Astrocyte (in vitro differentiated cells and primary cell): ENCODE data around the gene PPP1R12B. TPM values are rescaled to one million over a fixed set of nuclear protein-coding genes. Genes with fewer than 3 reads are reported as not detected.
"Not testable (repeated sequence)": the region's sequence is repeated elsewhere in the genome, so short reads cannot be mapped to it uniquely, and the experiment has no call there.

Experiments used
- DNase-seq: peaks from one replicate; pipeline ENCODE4 v3.0.0-alpha.2; 2010; ENCODE audit warnings: low read depth
- FAIRE-seq: peaks from 2 replicates; lab custom pipeline; 2011; peaks lifted over from hg19 to GRCh38; lab: Jason Lieb, UNC
- H2AFZ ChIP-seq: 2 replicates; pipeline ENCODE4 v1.6.0; 2012; ENCODE audit warnings: low read depth, low read length, inconsistent platforms
- H3K27ac ChIP-seq: 2 replicates; pipeline ENCODE4 v1.5.1; 2011; ENCODE audit warnings: low read depth, low read length, inconsistent platforms
- H3K27me3 ChIP-seq: 2 replicates; pipeline ENCODE4 v1.6.0; 2011; ENCODE audit warnings: low read length, inconsistent platforms; ENCODE audit not compliant: insufficient read depth
- H3K36me3 ChIP-seq: 2 replicates; pipeline ENCODE4 v1.5.1; 2011; ENCODE audit warnings: low read length, inconsistent platforms; ENCODE audit not compliant: insufficient read depth
- H3K4me1 ChIP-seq: 2 replicates; pipeline ENCODE4 v1.5.1; 2011; ENCODE audit warnings: low read length, inconsistent platforms; ENCODE audit not compliant: insufficient read depth
- H3K4me2 ChIP-seq: 2 replicates; pipeline ENCODE4 v1.6.0; 2012; ENCODE audit warnings: low read length, inconsistent platforms
- H3K4me3 ChIP-seq: 2 replicates; pipeline ENCODE4 v1.5.1; 2011; ENCODE audit warnings: low read depth, mild to moderate bottlenecking, low read length, inconsistent platforms; ENCODE audit not compliant: insufficient read depth
- H3K79me2 ChIP-seq: 2 replicates; pipeline ENCODE4 v1.6.0; 2012; ENCODE audit warnings: mild to moderate bottlenecking, low read length, inconsistent platforms; ENCODE audit not compliant: insufficient read depth
- H3K9ac ChIP-seq: 2 replicates; pipeline ENCODE4 v1.6.0; 2012; ENCODE audit warnings: mild to moderate bottlenecking, low read length, inconsistent platforms
- H3K9me3 ChIP-seq: 2 replicates; pipeline ENCODE4 v1.5.1; 2012; ENCODE audit warnings: low read depth, mild to moderate bottlenecking, low read length, inconsistent platforms; ENCODE audit not compliant: insufficient read depth
- H4K20me1 ChIP-seq: 2 replicates; pipeline ENCODE4 v1.6.0; 2012; ENCODE audit warnings: low read length, inconsistent platforms; ENCODE audit not compliant: insufficient read depth
- H3K27ac Mint-ChIP-seq: one replicate; pipeline ENCODE4 v1.8.0; 2021; ENCODE audit warnings: mild to moderate bottlenecking, mixed read lengths; ENCODE audit not compliant: unreplicated experiment
- H3K27me3 Mint-ChIP-seq: one replicate; pipeline ENCODE4 v1.8.0; 2021; ENCODE audit warnings: low read depth, mixed read lengths; ENCODE audit not compliant: unreplicated experiment
- H3K36me3 Mint-ChIP-seq: one replicate; pipeline ENCODE4 v1.8.0; 2021; ENCODE audit warnings: low read depth, mixed read lengths; ENCODE audit not compliant: unreplicated experiment
- H3K4me1 Mint-ChIP-seq: one replicate; pipeline ENCODE4 v1.8.0; 2021; ENCODE audit warnings: low read depth, mixed read lengths; ENCODE audit not compliant: unreplicated experiment
- H3K4me3 Mint-ChIP-seq: one replicate; pipeline ENCODE4 v1.8.0; 2021; ENCODE audit warnings: mild to moderate bottlenecking, moderate library complexity, mixed read lengths; ENCODE audit not compliant: unreplicated experiment
- H3K9me3 Mint-ChIP-seq: one replicate; pipeline ENCODE4 v1.8.0; 2021; ENCODE audit warnings: mild to moderate bottlenecking, mixed read lengths; ENCODE audit not compliant: unreplicated experiment
- CTCF ChIP-seq: IDR thresholded peaks from 2 replicates; pipeline ENCODE4 v1.5.1; 2011; ENCODE audit warnings: low read depth, mild to moderate bottlenecking, inconsistent platforms, low read length, moderate library complexity; ENCODE audit not compliant: insufficient read depth
- EZH2 ChIP-seq: IDR thresholded peaks from 2 replicates; pipeline ENCODE4 v1.6.1; 2012; ENCODE audit warnings: mild to moderate bottlenecking, low read length, inconsistent platforms; ENCODE audit not compliant: insufficient read depth
- total RNA-seq: library from RNA; stranded (reverse); gene quantifications from 2 replicates; pipeline ENCODE4 v1.2.1, GENCODE V29; 2021

The PPP1R12B gene
- total RNA-seq, 1 donor from 2014 or later: 12.2 TPM

- not testable (repeated sequence) for H2AFZ ChIP-seq, H4K20me1 ChIP-seq
Observed at GRCh38 chr1:202513875-202514274, 165.4 kb downstream of the PPP1R12B start.

GRCh38 chr1:202516434-202516877 lies 168.0 kb downstream of the PPP1R12B start:
- Histone ChIP-seq H3K27me3 (no peaks in the 10 kb centered on the region), H3K4me1 (no peaks in the 10 kb centered on the region), H2AFZ (no peak overlapping the region), H3K27ac (no peak overlapping the region), H3K9ac (no peak overlapping the region), H3K36me3 (no peaks in the 10 kb centered on the region), H3K4me2 (no peak overlapping the region), H3K79me2 (no peaks in the 10 kb centered on the region), H3K4me3 (no peak overlapping the region), H4K20me1 (no peaks in the 10 kb centered on the region), H3K9me3 (no peaks in the 10 kb centered on the region)
- Mint-ChIP-seq H3K4me1 (peaks cover 12% of the 10 kb centered on the region), H3K27ac (no peak overlapping the region), H3K9me3 (no peaks in the 10 kb centered on the region), H3K4me3 (no peak overlapping the region), H3K27me3 (no peaks in the 10 kb centered on the region), H3K36me3 (peaks cover 4% of the 10 kb centered on the region)
- DNase-seq: peak; percentile 60
- FAIRE-seq: no peak
- no peak for TF ChIP-seq EZH2
- no peak for TF ChIP-seq CTCF

More at GRCh38 chr1:202513875-202514274, 165.4 kb downstream of the PPP1R12B start:
- not testable (repeated sequence) for H3K27me3 Mint-ChIP-seq, H3K4me3 Mint-ChIP-seq, H3K4me2 ChIP-seq, H3K4me1 Mint-ChIP-seq, H3K4me3 ChIP-seq, H3K27ac ChIP-seq, H3K36me3 Mint-ChIP-seq, H3K9me3 ChIP-seq, H3K9me3 Mint-ChIP-seq, H3K9ac ChIP-seq, H3K27me3 ChIP-seq, H3K4me1 ChIP-seq, FAIRE-seq, DNase-seq, H3K79me2 ChIP-seq, H3K36me3 ChIP-seq, H3K27ac Mint-ChIP-seq

GRCh38 chr1:202517146-202517545 lies 168.6 kb downstream of the PPP1R12B start:
- H3K9ac ChIP-seq, H3K36me3 ChIP-seq, H3K4me3 Mint-ChIP-seq, H3K27ac Mint-ChIP-seq, FAIRE-seq, H3K27ac ChIP-seq, H2AFZ ChIP-seq, H3K9me3 Mint-ChIP-seq, H3K36me3 Mint-ChIP-seq, H3K4me3 ChIP-seq, DNase-seq, H3K27me3 Mint-ChIP-seq, H3K79me2 ChIP-seq, H3K9me3 ChIP-seq, H3K4me1 ChIP-seq, H3K27me3 ChIP-seq, H3K4me2 ChIP-seq, H4K20me1 ChIP-seq: not testable (repeated sequence)
- peaks cover 12% of the 10 kb centered on the region for H3K4me1 Mint-ChIP-seq

- H3K9ac ChIP-seq, H3K9me3 ChIP-seq, H3K27me3 ChIP-seq, H3K36me3 Mint-ChIP-seq, H3K27ac ChIP-seq, H3K9me3 Mint-ChIP-seq, FAIRE-seq, H3K4me1 ChIP-seq, H3K27me3 Mint-ChIP-seq, H3K4me3 Mint-ChIP-seq, H3K4me3 ChIP-seq, H3K36me3 ChIP-seq, H3K4me2 ChIP-seq, DNase-seq, H4K20me1 ChIP-seq, H2AFZ ChIP-seq, H3K27ac Mint-ChIP-seq, H3K79me2 ChIP-seq: not testable (repeated sequence)
- H3K4me1 Mint-ChIP-seq: peaks cover 12% of the 10 kb centered on the region
Observed at GRCh38 chr1:202518180-202518579, 169.7 kb downstream of the PPP1R12B start.

- not testable (repeated sequence) for H3K4me1 ChIP-seq, H3K79me2 ChIP-seq, H3K4me2 ChIP-seq, H3K9me3 ChIP-seq, H3K4me3 Mint-ChIP-seq, H3K9me3 Mint-ChIP-seq, H3K36me3 Mint-ChIP-seq, H3K9ac ChIP-seq, H4K20me1 ChIP-seq, H3K4me3 ChIP-seq, H2AFZ ChIP-seq, H3K36me3 ChIP-seq, FAIRE-seq, H3K27ac ChIP-seq, H3K27ac Mint-ChIP-seq, DNase-seq, H3K27me3 Mint-ChIP-seq, H3K27me3 ChIP-seq
- H3K4me1 Mint-ChIP-seq: peaks cover 12% of the 10 kb centered on the region
Observed at GRCh38 chr1:202518905-202519304, 170.4 kb downstream of the PPP1R12B start.
